UCSD-AML1 (cell line): ENCODE data around the gene DENND1A.

Source experiments
- DNase-seq: peaks from one replicate; lab custom pipeline; 2025; ENCODE audit not compliant: unreplicated experiment; lab: John Stamatoyannopoulos, UW

The DENND1A gene

GRCh38 chr9:123365881-123366528 lies 563.9 kb downstream of the DENND1A start:
- DNase-seq: no peak

GRCh38 chr9:123365287-123365880 lies 564.5 kb downstream of the DENND1A start:
- no peak for DNase-seq

DNA sequence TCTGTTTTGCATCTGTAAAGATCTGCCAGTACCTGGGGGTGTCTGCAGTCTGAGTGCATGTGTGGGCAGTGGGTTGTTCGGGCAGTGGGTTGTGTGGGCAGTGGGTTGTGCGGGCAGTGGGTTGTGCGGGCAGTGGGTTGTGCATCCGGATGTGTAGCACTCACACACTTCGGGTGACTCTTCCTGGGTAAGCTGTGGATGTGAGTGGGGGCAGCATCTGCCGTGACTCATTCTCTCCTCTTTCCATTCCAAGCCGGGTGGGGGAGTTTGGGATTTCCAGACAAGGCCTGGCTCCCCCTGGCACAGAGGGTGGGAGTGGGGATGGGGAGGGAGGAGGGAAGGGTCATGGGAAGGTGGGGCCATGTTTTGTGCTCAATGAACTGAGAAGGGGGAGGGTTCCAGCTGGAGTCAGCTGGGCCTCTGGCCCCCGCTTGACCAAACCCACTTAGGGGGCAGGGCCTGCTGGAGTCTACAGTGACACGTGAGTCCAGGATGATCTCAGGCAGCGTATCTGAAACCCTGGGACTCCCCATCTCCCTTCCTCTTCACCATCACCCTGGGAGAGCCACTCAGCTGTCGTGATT lies 565.6 kb downstream of the DENND1A start:
- DNase-seq: no peak

DNA sequence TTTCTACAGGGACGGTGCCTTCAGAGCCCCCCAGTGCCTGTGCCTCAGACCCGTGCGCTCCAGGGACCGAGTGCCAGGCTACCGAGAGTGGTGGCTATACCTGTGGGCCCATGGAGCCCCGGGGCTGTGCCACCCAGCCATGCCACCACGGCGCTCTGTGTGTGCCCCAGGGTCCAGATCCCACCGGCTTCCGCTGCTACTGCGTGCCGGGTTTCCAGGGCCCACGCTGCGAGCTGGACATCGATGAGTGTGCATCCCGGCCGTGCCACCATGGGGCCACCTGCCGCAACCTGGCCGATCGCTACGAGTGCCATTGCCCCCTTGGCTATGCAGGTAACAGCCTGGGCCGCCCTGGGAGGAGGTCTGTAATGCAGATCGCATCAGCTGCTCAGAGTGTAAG lies 567.1 kb downstream of the DENND1A start:
- DNase-seq: no peak

GRCh38 chr9:123361731-123362510 lies 568.0 kb downstream of the DENND1A start:
- no peak for DNase-seq

DNA sequence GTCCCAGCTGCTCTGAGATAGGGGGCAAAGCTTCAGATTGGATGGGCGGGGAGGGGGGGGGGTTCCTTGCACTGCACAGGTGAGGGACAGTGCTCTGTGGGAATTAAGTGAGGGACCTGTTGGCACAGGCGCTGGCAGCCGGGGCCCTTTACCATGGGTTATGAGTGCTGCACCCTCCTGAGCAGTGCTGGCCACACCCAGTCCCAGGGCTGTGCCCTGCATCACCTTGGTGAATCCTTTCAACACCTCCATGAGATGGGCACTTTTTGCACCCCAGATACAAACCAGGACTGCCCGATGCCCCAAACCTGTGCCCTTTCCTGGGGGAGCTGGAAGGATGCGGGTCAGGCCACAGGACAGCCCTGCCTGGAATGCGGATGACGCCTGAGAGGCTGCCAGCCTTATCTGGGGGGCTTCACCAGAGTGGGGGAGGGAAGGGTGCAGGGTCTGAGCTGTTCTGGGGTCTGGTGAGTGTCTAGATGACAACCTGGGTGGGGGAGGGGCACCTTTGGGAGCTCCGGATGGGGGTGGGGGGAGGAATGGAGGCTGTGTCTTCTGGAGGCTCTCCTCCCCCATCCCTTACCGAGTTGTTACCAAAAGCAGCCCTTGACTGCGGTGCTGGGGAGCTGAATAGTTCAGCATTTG lies 568.7 kb downstream of the DENND1A start:
- no peak for DNase-seq

DNA sequence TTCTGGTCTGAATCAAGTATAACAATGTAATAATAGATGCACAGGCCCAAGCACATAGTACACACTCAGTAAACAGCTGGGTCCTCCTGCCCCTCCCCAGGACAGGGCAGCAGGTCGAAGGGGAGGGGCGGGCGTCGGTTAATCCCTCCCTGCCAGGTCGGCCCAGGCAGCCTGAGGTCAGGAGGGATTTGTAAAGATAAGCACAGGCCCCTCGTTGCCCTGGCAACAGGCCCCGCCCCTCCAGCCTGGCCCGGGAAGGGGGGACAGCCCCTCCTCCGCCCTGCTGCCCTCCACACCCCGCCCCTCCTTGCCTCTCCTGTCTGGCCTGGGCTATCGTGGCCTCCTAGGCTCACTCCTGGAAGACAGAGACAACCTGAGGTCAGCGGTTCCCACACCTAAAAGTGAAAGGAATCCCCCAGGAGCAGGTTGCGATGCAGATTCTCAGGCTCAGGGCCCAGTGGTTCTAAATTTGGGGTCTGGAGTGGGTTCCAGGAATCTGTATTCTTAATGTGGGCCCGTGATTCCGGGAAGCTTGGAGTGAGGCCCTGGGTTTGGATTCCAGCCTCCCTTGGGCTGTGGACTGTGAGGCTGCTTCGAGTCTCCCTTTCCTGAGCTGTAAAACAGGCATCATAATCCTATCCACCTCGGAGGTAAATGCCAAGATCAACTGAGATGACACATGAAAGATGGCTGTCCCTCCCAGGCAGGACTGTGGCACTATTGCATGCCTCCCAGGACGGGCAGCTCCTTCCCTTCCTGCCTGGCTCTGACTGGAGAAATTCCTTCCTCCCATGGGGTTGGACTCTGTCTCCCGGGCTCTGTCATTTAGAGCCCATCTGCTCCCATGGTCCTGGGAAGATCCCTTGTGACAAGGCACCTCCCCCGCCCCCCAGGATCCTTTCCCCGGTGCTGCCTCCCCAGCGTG lies 569.5 kb downstream of the DENND1A start:
- DNase-seq: peak; percentile 72

- DNase-seq: no peak
Observed at GRCh38 chr9:123359546-123359945, 570.4 kb downstream of the DENND1A start.

GRCh38 chr9:123359106-123359505 lies 570.8 kb downstream of the DENND1A start:
- no peak for DNase-seq

GRCh38 chr9:123358181-123358905 lies 571.6 kb downstream of the DENND1A start:
- no peak for DNase-seq

GRCh38 chr9:123357743-123358059 lies 572.2 kb downstream of the DENND1A start:
- DNase-seq: no peak

GRCh38 chr9:123356851-123357742 lies 572.8 kb downstream of the DENND1A start:
- no peak for DNase-seq

DNA sequence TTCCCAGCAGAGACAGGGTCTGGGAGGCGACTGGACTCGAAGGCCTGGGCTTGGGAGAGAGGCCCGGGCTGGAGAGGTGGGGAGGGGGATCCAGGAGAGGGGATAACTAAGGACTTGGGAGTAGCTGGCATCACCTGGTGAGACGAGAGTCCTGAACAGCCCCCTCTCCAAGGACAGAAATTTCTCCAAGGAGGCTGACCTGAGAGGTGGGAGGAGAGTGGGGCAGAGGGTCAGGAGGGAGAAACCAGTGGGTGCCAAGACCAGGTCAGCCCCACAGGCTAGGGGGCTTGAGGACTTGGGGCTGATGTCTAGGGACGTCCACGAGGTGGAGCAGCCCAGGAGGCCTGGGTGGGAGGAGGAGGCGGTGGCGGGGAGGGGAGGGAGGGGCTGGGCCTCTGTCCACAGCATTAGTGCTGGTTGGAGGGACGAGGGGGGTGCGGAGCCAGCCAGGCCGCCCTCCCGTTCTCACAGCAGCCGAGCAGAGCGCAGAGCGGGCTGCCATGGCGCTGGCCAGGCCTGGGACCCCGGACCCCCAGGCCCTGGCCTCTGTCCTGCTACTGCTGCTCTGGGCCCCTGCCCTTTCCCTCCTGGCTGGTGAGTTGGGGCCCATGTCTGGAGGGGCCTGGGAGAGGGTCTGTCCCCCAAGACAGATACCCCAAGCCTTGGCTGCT lies 574.0 kb downstream of the DENND1A start, which contains the start of gene CRB2:
Gene CRB2, plus strand, starts transcription at position 437 of the 671 bp plus-strand sequence. Its CDS starts 64 bp downstream, at position 501.
- DNase-seq: no peak

DNA sequence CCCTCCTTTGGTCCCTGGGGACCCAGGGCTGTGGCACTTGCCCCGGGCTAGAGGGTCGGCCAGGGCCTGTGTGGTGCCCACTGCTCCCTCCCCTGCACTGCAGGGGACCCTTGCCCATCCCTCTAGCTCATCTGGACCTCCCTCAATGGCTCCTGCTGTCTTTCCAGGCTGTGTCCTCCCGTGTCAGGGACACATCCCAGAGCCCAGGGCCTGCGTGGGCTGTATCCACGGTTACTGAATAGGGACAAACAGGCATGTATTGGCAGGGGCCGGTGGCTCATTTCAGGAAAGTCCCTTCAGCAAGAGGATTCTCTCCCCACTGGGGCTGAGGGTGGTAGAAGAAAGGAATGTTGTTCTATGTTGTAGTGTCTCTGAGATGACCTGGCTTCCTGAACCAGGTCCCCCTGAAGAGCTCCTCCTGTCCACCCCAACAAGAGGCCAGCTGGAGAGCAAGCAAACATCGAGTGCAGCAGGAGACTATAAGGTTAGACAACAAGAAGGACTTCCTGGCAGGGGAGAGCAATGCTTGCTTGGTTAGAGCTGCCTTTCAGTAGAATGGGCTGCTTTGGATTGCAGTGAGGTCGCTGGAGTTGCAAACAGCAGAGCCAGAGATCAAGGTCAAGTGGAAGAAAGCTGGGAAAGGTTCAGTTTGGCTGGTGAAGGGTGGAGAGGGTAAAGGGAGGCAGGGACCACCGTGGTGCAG lies 575.0 kb downstream of the DENND1A start:
- DNase-seq: no peak

- DNase-seq: peak; percentile 63
Observed at GRCh38 chr9:123353984-123354591, 575.8 kb downstream of the DENND1A start.

- DNase-seq: no peak
Observed at GRCh38 chr9:123353041-123353440, 576.9 kb downstream of the DENND1A start.
